ENCODE results near the gene SERPINB2.
A peak's percentile ranks its signal among the peaks of the same experiment; 100 is the strongest.

SERPINB2 gene

DNA sequence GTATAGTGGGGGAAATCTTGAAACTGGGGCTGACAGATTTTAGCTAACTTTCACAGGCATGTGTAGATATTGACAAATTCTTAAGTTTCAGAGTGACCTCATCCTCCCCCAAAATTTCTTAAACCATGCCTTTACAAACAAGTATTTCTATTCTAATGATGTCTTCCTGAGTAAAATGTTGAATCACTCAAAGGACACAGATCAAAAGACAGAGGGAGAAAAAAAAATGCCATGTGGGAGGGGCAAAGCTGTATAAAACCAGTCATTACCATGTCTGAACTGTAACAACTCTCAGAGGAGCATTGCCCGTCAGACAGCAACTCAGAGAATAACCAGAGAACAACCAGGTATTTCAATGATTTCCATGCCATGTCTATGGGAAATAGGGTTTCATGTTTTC, at the start of gene SERPINB2:
TSS of gene SERPINB2 (plus strand) at position 282 of the 400 bp plus-strand sequence. CDS start 3,740 bp downstream, outside the sequence.
- DNase-seq: no peak

- no peak for DNase-seq
Measured at GRCh38 chr18:63843008-63843407, 44.5 kb upstream of the SERPINB2 start.

- DNase-seq: no peak
Measured at GRCh38 chr18:63844254-63844653, 43.3 kb upstream of the SERPINB2 start.

- DNase-seq: no peak
Measured at GRCh38 chr18:63848159-63848558, 39.3 kb upstream of the SERPINB2 start.

DNA sequence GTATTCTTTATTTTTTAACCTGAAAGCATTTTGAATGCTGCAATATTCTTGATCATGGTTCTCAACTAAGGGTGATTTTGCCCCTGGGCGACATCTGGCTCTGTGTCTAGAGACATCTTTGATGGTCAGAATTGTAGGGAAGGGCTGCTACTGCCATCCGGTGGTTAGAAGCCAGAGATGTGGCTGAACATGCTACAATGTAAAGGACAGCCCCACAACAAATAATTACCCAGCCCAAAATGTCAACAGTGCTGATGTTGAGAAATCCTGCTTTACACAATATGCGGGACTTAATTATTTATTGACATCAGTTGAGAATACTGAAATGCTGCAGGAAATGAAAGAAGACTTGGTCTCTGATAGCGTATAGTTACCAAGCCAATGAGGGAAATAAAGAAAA, 37.5 kb upstream of the SERPINB2 start:
- DNase-seq: peak; percentile 76

DNA sequence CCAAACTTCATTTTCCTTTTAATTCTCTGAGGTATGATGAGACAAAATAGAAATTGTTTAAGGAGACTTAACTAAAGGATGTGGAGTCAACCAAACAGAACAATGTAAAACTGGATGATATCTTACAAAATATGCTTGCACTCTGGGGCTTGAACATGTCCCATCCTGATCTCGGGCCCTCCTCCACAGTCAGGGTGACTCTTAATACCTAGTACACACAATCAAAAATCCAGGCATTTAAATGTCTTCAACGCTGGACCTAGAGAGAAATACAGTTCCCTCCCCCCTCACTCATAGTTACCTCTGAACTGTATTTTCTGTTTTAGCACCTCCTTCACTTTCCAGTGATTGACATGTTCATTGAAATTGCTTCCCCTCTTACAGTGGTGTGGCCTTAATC, 36.9 kb upstream of the SERPINB2 start:
- DNase-seq: no peak

DNA sequence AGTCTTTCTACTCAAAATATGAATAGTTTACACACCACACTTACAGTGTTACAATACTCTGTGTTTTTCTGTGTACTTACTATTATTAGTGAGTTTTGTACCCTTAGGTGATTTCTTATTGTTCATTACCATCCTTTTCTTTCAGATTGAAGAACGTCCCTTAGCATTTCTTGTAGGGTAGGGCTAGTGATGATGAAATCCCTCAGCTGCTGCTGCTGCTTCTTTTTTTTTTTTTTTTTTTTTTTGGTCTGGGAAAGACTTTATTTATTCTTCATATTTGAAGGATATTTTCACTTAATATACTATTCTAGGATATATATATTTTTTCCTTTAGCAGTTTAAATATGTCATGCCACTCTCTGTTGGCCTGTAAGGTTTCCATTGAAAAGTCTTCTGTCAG, 29.0 kb upstream of the SERPINB2 start:
- no peak for DNase-seq

- no peak for DNase-seq
Measured at GRCh38 chr18:63859781-63860475, 27.6 kb upstream of the SERPINB2 start.

- no peak for DNase-seq
Measured at GRCh38 chr18:63860531-63860930, 27.0 kb upstream of the SERPINB2 start.

DNA sequence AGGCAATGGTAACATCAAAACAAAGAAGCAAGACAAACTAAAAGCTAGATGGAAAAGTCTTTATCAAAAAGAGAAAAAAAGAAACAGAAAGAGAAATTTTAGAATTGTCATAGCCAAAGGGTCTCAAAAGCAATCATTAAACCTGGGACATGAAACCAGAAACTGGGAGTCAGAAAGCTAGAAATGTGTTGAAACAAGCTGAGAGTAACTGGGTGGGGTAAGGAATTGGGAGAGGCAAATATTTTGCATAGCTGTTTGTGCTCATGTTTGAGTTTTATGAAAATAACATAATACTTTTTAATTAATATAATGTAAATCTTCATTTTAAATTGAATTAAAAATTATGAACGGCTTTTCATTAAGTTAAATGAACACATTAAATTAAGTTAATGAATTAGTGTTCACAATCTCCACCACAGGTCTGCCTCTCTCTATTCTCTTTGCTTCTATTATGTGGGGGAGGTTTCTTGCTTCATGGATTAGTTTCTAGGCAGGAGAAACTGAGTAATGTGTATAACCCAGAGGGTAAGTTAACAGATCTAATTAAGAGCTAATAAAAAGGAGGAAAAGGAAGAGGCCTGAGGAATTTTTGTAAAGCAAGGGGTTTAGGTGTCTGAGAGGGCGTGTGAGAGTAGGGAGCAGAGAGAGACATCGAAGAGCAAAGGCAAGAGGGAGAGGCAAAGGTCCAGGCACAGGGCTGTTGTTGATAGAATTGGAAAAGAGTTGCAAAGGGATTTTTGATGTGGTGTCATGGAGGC, 20.0 kb upstream of the SERPINB2 start:
- DNase-seq: no peak

DNA sequence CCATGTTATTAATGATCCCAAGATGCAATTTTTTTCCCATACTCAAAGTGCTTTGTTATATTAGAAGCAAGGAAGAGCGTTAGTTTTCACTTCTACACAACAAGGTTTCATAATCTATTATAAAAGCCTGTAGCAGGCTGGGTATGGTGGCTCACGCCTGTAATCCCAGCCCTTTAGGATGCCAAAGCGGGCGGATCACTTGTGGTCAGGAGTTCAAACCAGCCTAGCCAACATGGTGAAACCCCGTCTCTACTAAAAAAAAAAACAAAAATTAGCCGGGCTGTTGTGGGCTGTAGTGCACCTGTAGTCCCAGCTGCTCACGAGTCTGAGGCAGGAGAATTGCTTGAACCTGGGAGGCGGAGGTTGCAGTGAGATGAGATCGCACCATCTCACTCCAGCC, 19.0 kb upstream of the SERPINB2 start:
- no peak for DNase-seq

DNA sequence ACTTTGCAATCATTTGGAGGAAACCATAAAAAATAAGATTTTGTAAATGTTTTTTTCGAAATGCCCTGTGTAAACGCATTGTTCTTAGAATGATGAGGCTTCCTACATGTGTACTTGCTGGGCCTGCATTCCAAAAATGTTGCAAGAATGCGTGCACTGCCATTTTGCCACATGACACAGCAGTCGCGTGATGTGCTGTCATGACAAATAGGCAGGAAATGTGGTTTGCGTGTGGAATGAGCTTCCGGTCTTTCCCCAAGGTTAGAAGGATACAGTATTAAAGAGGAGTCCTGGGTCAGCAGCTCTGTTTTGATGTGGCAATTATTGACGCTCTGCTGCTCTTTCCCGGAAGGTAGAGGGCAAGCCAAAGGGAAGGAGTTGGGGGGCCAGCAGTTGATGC, 18.1 kb upstream of the SERPINB2 start:
- no peak for DNase-seq

GRCh38 chr18:63869851-63870250, 17.7 kb upstream of the SERPINB2 start:
- DNase-seq: no peak

- DNase-seq: no peak
Measured at GRCh38 chr18:63871836-63872235, 15.7 kb upstream of the SERPINB2 start.

- no peak for DNase-seq
Measured at GRCh38 chr18:63872586-63872985, 14.9 kb upstream of the SERPINB2 start.

- no peak for DNase-seq
Measured at GRCh38 chr18:63878343-63878742, 9.2 kb upstream of the SERPINB2 start.

DNA sequence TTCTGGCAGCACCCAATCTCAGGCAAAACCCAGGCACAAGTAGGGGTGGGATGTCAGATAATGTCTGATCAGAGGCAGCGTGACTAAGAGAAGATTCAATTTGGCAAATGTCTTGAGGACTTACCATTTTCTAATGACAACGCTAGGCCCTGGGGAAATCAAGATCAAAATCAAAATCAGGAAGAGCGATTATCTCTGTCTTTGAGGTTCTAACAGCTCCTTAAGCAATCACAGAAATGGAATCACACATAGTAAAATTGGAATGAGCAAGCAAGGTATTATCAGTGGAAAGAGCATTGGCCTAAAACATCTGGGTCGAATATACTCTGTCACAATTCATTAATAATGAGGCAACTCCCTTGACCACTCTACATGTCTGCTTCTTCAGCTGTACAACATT, 8.6 kb upstream of the SERPINB2 start:
- DNase-seq: no peak

- no peak for DNase-seq
Measured at GRCh38 chr18:63879709-63880108, 7.8 kb upstream of the SERPINB2 start.

- DNase-seq: no peak
Measured at GRCh38 chr18:63881851-63882250, 5.7 kb upstream of the SERPINB2 start.

DNA sequence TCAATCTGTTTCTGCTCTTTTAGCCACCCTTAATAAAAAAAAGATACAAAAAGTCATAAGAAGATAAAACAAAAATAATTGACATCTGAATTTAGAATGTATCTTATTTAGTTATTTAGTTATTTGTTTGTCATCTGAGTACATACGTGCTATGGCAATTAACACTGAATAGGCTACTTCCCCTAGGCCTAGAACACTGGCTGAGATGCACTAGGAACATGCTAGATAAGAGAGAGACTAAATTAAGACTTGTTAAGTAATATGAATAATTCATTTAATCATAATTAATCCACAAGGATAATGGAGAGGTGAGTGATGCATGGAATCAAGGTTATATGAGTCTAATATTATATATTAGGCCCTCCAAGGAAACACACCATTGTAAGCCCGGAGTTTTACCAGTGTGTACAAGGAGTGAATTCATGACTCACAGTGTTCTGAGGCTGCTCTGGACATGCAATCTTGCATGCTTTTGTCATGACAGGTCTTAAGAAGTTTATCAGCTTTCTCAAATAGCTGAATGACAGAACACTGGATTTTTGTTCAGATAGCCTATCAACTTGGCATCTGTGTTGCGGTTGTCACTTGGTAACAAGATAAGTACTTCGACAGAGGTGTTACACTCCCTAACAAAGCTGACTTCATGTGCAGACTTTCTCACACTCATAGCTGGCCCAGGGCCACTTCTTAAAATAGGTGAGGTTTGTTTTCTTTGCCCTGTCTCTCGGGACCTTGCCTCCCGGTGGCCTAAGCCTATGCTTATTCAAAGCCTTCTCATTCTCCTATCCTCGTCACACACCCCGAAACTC, 5.0 kb upstream of the SERPINB2 start:
- DNase-seq: peak; percentile 82

- no peak for DNase-seq
Measured at GRCh38 chr18:63883617-63884016, 3.9 kb upstream of the SERPINB2 start.

DNA sequence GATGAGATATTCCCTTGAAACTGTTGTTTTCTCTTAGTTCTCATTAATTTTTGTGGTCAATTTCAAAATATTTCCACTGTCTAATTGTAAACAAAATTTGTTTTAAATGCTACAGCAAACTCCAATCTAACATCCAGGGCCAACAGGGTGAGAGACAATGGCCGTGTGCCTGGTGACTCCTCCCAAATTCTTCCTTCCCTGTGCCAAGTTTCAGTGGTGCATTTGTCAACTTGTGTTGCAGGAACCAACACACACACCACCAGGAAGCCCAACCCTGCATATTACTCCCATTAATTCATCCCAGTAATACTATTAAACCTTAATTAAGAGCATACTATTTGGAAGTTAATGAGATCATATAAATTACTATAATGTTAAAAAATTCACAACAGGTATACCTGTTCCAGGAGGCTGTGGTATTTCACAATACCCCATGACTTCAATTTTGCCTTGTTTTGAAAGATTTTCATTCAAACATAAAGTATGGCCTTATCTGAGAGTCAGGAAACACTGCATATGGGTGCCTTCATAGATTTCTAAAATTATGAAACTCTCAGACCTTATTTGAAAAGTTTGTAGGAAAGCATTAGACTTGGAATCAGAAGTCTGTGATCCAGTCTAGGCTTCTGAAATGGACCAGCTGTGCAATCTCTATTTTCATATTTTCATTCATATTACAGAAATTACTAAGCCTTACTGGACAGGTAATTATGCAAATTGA, 1.1 kb downstream of the SERPINB2 start:
- DNase-seq: no peak

- DNase-seq: no peak
Measured at GRCh38 chr18:63889626-63890025, 2.1 kb downstream of the SERPINB2 start.

All from islet precursor cell (in vitro differentiated cells).